ENCODE measurements around the gene MARK2. TPM values are rescaled to one million over a fixed set of nuclear protein-coding genes. Genes with fewer than 3 reads are reported as not detected.

MARK2 gene
- total RNA-seq, 1 experiment from 2014 or later: 22.5 TPM

DNA sequence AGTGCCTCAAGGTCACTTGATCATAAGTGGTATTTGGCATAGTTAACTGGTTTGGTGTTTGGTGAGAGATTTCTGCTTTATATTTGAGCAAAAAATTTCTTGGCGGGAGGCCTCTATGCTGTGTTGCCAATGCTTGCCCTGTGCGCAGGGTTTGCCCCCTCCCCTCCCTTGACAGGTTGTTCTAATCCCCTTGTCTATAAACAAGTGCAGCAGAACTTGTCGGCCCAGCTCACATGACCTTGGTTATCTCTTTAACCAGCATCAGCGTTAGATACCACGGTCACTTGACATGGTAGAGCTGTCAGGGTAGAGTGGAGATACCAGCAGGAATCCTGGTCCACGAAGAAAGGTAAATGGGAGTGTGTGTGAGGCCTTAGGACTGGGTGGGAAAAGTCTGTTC lies 35.6 kb downstream of the MARK2 start:
- in situ Hi-C loops (cut with HindIII; ENCODE audit: low sequenced_read_pairs): no loop called here
- no peak for DNase-seq (ENCODE audit: low spot score)

GRCh38 chr11:63875506-63876065 lies 36.7 kb downstream of the MARK2 start:
- DNase-seq (ENCODE audit: low spot score): no peak
- in situ Hi-C loops (cut with HindIII; ENCODE audit: low sequenced_read_pairs): no loop called here

- in situ Hi-C loops (cut with HindIII; ENCODE audit: low sequenced_read_pairs): no loop called here
- DNase-seq (ENCODE audit: low spot score): no peak
Observed at GRCh38 chr11:63876616-63877015, 37.7 kb downstream of the MARK2 start.

DNA sequence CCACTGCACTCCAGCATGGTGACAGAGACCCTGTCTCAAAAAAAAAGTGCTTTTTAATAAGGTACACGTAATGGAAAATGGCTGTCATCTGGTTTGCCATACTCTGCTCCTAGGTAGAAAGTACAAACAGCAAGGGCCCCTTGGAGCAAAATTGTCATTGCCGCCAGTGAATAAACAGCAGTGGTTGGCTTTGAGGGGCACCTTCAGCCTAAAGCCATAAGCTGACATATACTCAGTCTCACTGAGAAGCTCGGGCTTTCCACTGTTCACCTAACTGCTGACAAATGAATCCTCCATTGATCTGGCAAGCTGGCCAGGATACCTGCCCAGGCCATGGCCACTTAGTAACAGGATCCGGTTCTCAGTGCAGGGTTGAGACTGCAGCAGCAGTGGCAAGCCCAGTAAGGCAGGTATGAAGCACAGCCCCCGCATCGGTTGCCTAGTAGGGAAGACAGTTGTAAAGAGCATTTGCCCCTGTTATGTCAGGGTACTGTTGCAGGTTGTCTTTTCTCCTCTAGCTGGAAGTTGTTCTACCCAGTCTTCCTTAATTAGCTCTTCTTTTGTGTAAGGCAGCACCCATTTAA lies 38.8 kb downstream of the MARK2 start:
- in situ Hi-C loops (cut with HindIII; ENCODE audit: low sequenced_read_pairs): no loop called here
- no peak for DNase-seq (ENCODE audit: low spot score)

DNA sequence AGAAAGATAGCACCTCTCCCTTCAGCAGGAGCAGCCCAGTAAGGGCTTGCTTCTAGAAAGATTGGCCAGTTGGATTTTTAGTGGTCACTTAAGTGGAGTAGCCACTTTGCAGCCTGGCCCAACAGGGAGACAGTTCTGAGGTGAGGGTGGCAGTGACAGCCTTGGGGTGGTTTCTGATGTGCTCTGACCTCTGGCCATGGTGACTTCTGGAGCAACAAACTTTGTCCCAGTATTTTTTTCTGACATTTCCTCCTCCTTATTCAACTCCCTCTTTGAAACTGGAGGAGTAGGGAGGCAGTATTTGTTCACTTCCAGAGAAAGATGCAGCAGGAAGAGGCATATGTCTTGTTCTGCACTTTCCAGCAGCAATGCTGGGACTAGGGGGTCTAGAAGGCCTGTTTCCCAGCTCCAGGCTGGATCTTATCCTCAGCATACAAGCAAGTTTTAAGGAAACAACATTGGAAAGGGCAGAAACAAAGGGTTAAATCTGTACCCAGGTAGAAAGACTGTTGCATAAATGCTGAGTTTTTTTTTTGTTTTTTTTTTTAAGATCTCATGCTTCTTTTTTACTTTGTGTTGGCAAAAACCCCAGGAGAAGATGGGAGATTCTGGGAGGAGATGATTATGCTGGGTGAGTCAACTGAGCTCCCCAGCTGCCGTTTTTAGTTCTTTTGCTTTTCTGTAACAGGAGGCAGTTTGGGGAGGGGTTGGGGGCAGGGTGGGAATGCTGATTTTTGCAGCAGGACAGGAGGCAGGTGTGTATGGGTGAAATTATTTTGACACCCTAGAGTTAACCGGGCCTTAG lies 40.9 kb downstream of the MARK2 start:
- no peak for DNase-seq (ENCODE audit: low spot score)
- in situ Hi-C loops (cut with HindIII; ENCODE audit: low sequenced_read_pairs): no loop called here

DNA sequence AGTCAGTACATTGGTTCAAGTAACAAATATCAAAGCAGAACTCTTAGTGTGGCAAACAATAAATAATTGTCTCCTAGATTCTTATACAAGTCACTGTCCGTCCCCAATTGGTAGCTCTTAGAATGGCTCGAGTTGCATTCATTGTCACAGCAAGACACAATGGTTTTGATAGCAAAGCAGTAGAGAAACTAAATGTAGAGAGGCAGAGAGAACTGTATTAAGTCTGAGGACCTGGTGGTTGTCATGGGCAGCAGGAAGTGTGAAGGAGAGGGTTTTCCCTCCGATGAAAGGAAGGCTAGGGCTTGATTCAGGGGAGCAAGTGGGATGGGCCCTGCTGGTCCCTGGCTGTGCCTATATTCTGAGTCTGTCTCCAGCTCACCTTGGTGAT lies 41.5 kb downstream of the MARK2 start:
- in situ Hi-C loops (cut with HindIII; ENCODE audit: low sequenced_read_pairs): no loop called here
- DNase-seq (ENCODE audit: low spot score): no peak

DNA sequence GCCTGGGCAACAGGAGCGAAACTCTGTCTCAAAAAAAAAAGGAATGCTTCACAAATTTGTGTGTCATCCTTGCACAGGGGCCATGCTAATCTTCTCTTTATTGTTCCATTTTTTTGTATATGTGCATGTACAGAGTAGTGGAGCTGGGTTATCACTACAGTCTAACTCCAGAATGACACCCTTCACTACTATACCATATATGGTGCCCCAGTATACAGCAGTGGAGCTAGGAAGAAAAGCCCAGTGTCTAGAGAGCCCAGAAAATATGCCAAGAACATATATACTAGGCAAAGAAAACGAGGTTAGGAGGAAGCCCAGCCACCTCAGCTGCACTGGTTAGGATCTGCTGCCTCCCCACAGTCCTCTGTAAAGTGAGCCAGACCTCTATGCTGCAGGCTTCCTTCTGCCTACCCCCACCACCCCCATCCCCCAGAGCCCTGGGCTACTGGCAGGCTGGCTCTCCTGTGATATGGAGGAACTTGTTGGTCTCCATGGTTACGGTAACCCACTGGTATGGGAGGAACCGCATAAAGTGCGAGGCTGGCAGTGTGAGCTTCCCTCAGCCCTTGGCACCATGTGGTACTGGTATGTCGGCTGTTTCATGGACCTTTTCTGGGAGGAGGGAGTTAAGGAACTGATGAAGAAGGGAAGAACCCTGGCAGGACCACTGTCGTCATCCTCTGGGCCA lies 43.8 kb downstream of the MARK2 start:
- DNase-seq (ENCODE audit: low spot score): no peak
- in situ Hi-C loops (cut with HindIII; ENCODE audit: low sequenced_read_pairs): no loop called here

DNA sequence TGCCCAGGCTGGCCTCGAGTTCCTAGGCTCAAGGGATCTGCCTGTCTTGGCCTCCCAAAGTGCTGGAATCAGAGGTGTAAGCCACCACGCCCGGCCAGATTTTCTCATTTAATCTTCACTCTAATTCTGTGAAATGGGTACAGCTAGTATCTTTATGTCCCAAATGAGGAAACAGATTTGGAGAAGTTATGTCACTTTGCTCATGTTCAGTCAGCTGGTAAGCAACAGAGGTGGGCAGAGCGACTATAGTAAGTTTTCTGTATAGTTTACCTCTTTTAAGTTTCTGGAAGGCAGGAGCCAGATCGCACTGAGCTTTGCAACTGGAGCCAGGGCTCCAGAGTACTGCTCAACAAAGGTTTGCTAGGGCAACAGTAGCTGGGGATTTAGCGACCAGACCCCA lies 44.9 kb downstream of the MARK2 start:
- in situ Hi-C loops (cut with HindIII; ENCODE audit: low sequenced_read_pairs): no loop called here
- no peak for DNase-seq (ENCODE audit: low spot score)

DNA sequence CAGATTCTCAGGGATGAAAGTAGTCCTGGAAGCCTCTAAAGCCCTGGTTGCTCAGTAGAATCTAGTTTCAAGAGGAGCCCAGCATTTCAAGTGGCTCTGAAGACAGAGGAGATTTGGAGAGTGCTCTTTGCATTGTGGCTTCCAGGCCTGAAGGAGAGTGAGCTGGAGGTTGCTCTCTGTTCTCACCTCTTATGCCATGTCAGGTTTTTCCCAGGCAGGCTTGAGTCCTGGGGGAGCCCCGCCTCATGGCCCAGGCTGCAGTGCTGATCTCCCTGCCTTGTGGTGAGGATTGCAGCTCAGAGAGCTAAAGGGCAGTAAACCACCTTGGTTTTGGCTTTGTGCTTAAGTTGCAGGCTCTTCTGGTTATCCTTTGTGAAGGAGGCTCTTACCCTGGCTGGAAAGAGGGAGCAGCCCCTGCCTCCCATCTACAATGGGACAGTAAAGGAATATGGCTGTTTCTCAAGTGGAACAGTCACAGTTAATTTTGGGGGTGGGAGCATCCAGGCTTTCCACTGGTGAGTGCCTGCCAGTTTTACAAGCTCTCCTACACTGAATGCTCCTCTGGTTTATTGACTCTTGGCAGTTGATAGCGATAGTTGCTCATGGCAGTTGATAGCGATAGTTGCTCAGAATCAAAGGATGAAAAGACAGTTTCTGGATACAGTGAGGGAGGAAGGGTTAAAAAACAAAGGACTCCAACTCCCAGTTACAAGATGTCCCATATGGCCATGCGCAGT lies 45.5 kb downstream of the MARK2 start:
- in situ Hi-C loops (cut with HindIII; ENCODE audit: low sequenced_read_pairs): no loop called here
- no peak for DNase-seq (ENCODE audit: low spot score)

DNA sequence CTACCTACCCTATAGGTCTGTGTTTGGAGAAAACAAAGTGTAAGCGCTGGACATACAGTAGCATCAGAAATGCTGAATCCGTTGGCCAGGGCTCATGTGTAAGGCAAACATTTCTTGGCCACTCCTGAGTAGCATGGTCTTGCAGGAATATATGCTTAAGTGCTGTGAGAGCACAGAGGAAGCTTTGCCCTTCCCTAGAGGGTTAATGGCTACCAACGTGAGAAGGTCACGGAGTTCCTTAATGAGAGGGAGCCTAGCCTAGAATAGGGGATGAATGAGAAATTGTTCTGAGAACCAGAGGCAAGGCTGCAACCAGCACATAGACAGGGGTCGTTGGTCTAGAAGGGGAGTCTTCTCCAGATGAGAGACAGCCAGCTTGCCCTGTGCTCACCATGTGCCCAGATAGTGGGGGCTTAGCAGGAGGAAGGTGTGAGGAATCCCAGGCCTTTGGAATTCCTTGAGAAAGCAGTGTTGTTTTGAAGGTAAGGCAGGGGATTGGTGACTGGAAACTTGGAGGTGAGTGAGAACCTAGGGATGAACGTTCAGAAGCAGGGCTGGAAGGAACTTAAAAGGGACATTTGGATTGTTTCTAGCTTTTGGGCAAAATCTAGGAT lies 48.6 kb downstream of the MARK2 start:
- DNase-seq (ENCODE audit: low spot score): no peak
- in situ Hi-C loops (cut with HindIII; ENCODE audit: low sequenced_read_pairs): no loop called here

- no peak for DNase-seq (ENCODE audit: low spot score)
- in situ Hi-C loops (cut with HindIII; ENCODE audit: low sequenced_read_pairs): no loop called here
Observed at GRCh38 chr11:63888170-63889086, 49.5 kb downstream of the MARK2 start.

GRCh38 chr11:63889344-63889743 lies 50.4 kb downstream of the MARK2 start:
- in situ Hi-C loops (cut with HindIII; ENCODE audit: low sequenced_read_pairs): no loop called here
- DNase-seq (ENCODE audit: low spot score): no peak

- DNase-seq (ENCODE audit: low spot score): no peak
- in situ Hi-C loops (cut with HindIII; ENCODE audit: low sequenced_read_pairs): no loop called here
Observed at GRCh38 chr11:63890368-63890767, 51.5 kb downstream of the MARK2 start.

DNA sequence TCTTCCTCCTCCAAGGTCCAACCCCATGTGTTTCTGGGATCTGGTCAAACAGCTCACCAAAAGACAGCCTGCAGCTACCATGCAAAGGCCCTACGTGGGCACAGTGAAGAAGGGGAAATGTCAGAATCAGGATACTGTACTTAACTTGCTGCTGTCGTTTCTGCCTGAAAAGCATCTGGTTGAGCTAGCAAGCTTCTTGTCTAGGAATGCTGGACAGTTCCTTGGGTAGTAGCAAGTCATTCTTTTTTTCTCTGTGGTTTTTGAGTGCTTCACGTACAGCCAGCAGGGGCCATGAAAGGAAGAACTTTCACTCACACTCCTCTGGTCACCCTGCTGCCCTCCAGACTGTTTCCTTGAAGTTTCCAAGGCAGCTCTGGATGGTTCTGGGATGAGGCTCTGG lies 53.3 kb downstream of the MARK2 start:
- DNase-seq (ENCODE audit: low spot score): no peak
- in situ Hi-C loops (cut with HindIII; ENCODE audit: low sequenced_read_pairs): no loop called here

GRCh38 chr11:63893355-63893754 lies 54.4 kb downstream of the MARK2 start:
- in situ Hi-C loops (cut with HindIII; ENCODE audit: low sequenced_read_pairs): no loop called here
- DNase-seq (ENCODE audit: low spot score): no peak

DNA sequence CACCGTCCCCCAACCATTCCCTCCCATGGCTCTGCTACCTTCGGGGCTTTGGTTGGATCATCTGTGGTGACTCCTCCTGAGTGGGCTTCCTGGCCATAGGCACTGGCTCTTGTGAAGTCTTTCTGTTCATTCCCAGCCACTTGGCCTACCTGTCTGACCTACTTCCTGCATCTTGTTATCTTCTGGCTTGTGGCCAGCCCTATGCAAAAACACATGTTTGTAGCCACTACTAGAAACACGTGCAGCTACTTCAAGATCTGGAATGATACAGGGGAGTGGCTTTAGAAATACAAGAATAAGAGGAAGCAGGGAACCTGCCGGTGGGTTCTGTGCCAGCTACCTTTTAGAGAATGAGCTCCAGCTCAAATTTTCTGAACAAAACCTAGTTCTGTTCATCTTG lies 57.2 kb downstream of the MARK2 start:
- DNase-seq (ENCODE audit: low spot score): no peak

GRCh38 chr11:63897459-63898146 lies 58.7 kb downstream of the MARK2 start:
- no peak for DNase-seq (ENCODE audit: low spot score)
- in situ Hi-C loops (cut with HindIII; ENCODE audit: low sequenced_read_pairs): no loop called here

More for the DNA sequence above, 57.2 kb downstream of the MARK2 start:
- in situ Hi-C loops (cut with HindIII; ENCODE audit: low sequenced_read_pairs): no loop called here

DNA sequence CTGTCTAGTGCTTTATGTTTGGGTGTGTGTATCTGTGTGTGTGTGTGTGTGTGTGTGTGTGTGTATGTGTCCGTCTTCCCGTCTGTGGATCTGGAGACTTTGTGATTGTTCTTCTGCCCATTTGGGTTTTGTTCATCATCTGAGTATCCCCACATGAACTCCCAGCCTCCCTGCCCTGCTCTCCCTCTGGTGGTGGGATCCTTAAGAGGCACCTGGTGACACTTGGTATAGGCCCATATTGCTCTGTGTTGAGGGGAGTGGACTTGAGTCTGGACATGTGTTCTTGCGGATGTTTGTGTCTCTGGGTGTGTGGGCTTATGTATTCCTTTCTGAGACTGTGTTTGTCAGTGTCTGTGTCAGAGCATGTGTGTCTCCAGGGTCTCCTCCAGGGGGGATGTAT lies 62.8 kb downstream of the MARK2 start:
- in situ Hi-C loops (cut with HindIII; ENCODE audit: low sequenced_read_pairs): no loop called here
- no peak for DNase-seq (ENCODE audit: low spot score)
